ENCODE data around the gene THRAP3. TPM values are rescaled to one million over a fixed set of nuclear protein-coding genes. Genes with fewer than 3 reads are reported as not detected.

THRAP3 gene
- total RNA-seq, 4 donors from 2014 or later = 90.3 to 116 (median 104) TPM

- no peaks in the 10 kb centered on the region for H3K27me3 ChIP-seq
- peaks cover 0 to 7% (median 2%) of the 10 kb centered on the region in 4 donors for H3K36me3 ChIP-seq
- WGBS = 41% methylated on average over 8 of the region's 9 CpGs
- peak overlapping the region; percentile 70 to 92 (median 84) for H3K4me3 ChIP-seq
- H3K4me1 ChIP-seq = peaks cover 34 to 51% (median 45%) of the 10 kb centered on the region in 4 donors
- intact Hi-C loops (cut with DNase I) = no loop called here
- no peak for DNase-seq (ENCODE audit: extremely low spot score)
- peak overlapping the region; percentile 79 to 92 (median 90) for H3K27ac ChIP-seq (replicated peaks in 1 of 4)
- TF ChIP-seq POLR2A (IDR thresholded peaks at IDR 0.05; ENCODE audit: low read depth) (no peak), EP300 (IDR thresholded peaks at IDR 0.05) (no peak), POLR2AphosphoS5 (IDR thresholded peaks at IDR 0.05) (no peak)
- TF ChIP-seq, protein P1, sequence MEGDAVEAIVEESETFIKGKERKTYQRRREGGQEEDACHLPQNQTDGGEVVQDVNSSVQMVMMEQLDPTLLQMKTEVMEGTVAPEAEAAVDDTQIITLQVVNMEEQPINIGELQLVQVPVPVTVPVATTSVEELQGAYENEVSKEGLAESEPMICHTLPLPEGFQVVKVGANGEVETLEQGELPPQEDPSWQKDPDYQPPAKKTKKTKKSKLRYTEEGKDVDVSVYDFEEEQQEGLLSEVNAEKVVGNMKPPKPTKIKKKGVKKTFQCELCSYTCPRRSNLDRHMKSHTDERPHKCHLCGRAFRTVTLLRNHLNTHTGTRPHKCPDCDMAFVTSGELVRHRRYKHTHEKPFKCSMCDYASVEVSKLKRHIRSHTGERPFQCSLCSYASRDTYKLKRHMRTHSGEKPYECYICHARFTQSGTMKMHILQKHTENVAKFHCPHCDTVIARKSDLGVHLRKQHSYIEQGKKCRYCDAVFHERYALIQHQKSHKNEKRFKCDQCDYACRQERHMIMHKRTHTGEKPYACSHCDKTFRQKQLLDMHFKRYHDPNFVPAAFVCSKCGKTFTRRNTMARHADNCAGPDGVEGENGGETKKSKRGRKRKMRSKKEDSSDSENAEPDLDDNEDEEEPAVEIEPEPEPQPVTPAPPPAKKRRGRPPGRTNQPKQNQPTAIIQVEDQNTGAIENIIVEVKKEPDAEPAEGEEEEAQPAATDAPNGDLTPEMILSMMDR (IDR thresholded peaks at IDR 0.05) = no peak
- H3K9me3 ChIP-seq = no peaks in the 10 kb centered on the region
Observed at GRCh38 chr1:36324353-36324703, 100.1 kb downstream of the THRAP3 start.

- H3K36me3 ChIP-seq = peaks cover 0 to 7% (median 2%) of the 10 kb centered on the region in 4 donors
- no peaks in the 10 kb centered on the region for H3K27me3 ChIP-seq
- peaks cover 27 to 48% (median 36%) of the 10 kb centered on the region in 4 donors for H3K4me1 ChIP-seq
- H3K27ac ChIP-seq (replicated peaks in 1 of 4) = no peak overlapping the region
- no peak overlapping the region for H3K4me3 ChIP-seq
- 65% methylated on average over 4 of the region's 6 CpGs for WGBS
- no peaks in the 10 kb centered on the region for H3K9me3 ChIP-seq
- DNase-seq (ENCODE audit: extremely low spot score) = no peak
- intact Hi-C loops (cut with DNase I) = no loop called here
- no peak for TF ChIP-seq EP300 (IDR thresholded peaks at IDR 0.05)
Observed at GRCh38 chr1:36326499-36326898, 102.3 kb downstream of the THRAP3 start.

DNA sequence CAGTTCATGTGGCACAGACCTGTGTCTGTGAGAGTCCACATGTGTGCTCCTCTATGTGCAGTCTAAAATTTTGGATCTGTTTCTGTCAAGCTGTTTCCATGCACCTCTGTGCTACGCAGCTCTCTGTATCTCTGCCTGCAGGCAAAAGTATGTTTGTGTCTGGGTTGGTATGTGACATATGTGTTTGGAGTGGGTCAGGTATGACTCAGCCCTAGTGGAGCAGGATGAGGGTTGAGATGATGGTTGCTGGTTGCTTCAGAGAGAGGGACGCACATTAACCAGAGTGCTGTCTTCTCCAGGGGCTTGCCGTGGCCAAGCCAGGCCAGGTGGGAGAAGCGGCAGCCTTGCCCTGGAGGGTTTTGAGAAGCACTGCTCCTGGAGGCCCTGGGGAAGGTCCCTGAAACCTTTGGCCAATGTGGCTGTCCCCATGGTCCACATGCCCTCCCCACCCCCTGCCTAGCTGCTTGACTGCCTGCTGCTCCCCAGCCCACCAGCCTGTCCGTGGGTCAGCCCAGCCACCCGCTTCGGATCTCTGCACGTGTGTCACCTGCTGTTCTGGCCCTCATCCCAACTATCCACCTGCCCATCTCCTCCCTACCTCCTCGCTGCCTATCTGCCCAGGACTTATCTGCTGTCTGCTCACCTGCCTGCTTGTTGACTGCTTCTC is 103.3 kb downstream of the THRAP3 start:
- Histone ChIP-seq H3K36me3 (no peaks in the 10 kb centered on the region), H3K27me3 (no peaks in the 10 kb centered on the region), H3K9me3 (no peaks in the 10 kb centered on the region), H3K4me1 (peaks cover 20 to 37% (median 25%) of the 10 kb centered on the region in 4 donors), H3K4me3 (no peak overlapping the region), H3K27ac (replicated peaks in 1 of 4) (no peak overlapping the region)
- TF ChIP-seq, protein P1 (IDR thresholded peaks at IDR 0.05) = no peak
- no peak for DNase-seq (ENCODE audit: extremely low spot score)
- WGBS = 94% methylated on average over 9 of the region's 9 CpGs
- intact Hi-C loops (cut with DNase I) = no loop called here

GRCh38 chr1:36328088-36328480 is 103.8 kb downstream of the THRAP3 start:
- Histone ChIP-seq H3K27ac (replicated peaks in 1 of 4) (no peak overlapping the region), H3K4me1 (peaks cover 19 to 32% (median 21%) of the 10 kb centered on the region in 4 donors), H3K27me3 (no peaks in the 10 kb centered on the region), H3K9me3 (no peaks in the 10 kb centered on the region), H3K4me3 (no peak overlapping the region), H3K36me3 (no peaks in the 10 kb centered on the region)
- intact Hi-C loops (cut with DNase I) = no loop called here
- TF ChIP-seq, protein P1 (IDR thresholded peaks at IDR 0.05) = no peak
- TF ChIP-seq POLR2A (IDR thresholded peaks at IDR 0.05; ENCODE audit: low read depth) (no peak), EP300 (IDR thresholded peaks at IDR 0.05) (no peak), POLR2AphosphoS5 (IDR thresholded peaks at IDR 0.05) (no peak)
- WGBS = 92% methylated on average over 4 of the region's 6 CpGs
- DNase-seq (ENCODE audit: extremely low spot score) = no peak

- Histone ChIP-seq H3K27ac (replicated peaks in 1 of 4) (no peak overlapping the region), H3K4me1 (peaks cover 16 to 29% (median 21%) of the 10 kb centered on the region in 4 donors), H3K36me3 (no peaks in the 10 kb centered on the region), H3K4me3 (no peak overlapping the region), H3K9me3 (no peaks in the 10 kb centered on the region), H3K27me3 (no peaks in the 10 kb centered on the region)
- WGBS = 75% methylated on average over 5 of the region's 6 CpGs
- DNase-seq (ENCODE audit: extremely low spot score) = no peak
- intact Hi-C loops (cut with DNase I) = no loop called here
- TF ChIP-seq POLR2AphosphoS5 (IDR thresholded peaks at IDR 0.05) (peak; percentile 18 to 26), POLR2A (IDR thresholded peaks at IDR 0.05; ENCODE audit: low read depth) (no peak), EP300 (IDR thresholded peaks at IDR 0.05) (no peak)
- TF ChIP-seq, protein P1 (IDR thresholded peaks at IDR 0.05) = no peak
Observed at GRCh38 chr1:36328713-36329112, 104.5 kb downstream of the THRAP3 start.

Measured in esophagus muscularis mucosa (tissue), 4 donors.